Parathyroid adenoma (tissue), 2 donors: ENCODE results near the gene RDH11.

ENCODE experiments used
- H2AFZ ChIP-seq: fragments of 300-600 bp; sonication (generic); one replicate; pipeline ENCODE4 v1.7.0; 2017; ENCODE audit warnings: antibody characterized with exemption, mild to moderate bottlenecking
- H3K27ac ChIP-seq: fragments of 300-600 bp; sonication (generic); one replicate; pipeline ENCODE4 v1.7.0; 2017
- H3K27me3 ChIP-seq: fragments of 300-600 bp; sonication (generic); one replicate; pipeline ENCODE4 v1.7.0; 2017; ENCODE audit warnings: low read length; ENCODE audit not compliant: control insufficient read depth, insufficient read depth
- H3K36me3 ChIP-seq: fragments of 300-600 bp; sonication (generic); one replicate; pipeline ENCODE4 v1.7.0; 2017; ENCODE audit warnings: low read length; ENCODE audit not compliant: control insufficient read depth, insufficient read depth
- H3K4me1 ChIP-seq: fragments of 300-600 bp; sonication (generic); one replicate; pipeline ENCODE4 v1.7.0; 2017; ENCODE audit warnings: control low read depth
- H3K4me2 ChIP-seq: fragments of 300-600 bp; sonication (generic); one replicate; pipeline ENCODE4 v1.7.0; 2017; ENCODE audit warnings: low read length
- H3K4me3 ChIP-seq: fragments of 300-600 bp; sonication (generic); one replicate; pipeline ENCODE4 v1.7.0; 2017; ENCODE audit warnings: low read depth, low read length
- H3K79me2 ChIP-seq: fragments of 300-600 bp; sonication (generic); one replicate; pipeline ENCODE4 v1.7.0; 2017; ENCODE audit warnings: control low read depth
- H3K9ac ChIP-seq: fragments of 300-600 bp; sonication (generic); one replicate; pipeline ENCODE4 v1.7.0; 2017; ENCODE audit warnings: mild to moderate bottlenecking
- H3K9me3 ChIP-seq: fragments of 300-600 bp; sonication (generic); one replicate; pipeline ENCODE4 v1.7.0; 2017; ENCODE audit warnings: low read length; ENCODE audit not compliant: control insufficient read depth
- TF ChIP-seq, protein P1 (sequence below): fragments of 300-600 bp; sonication (generic); IDR thresholded peaks from one replicate; pipeline ENCODE4 v1.7.0; 2017; ENCODE audit warnings: antibody characterized with exemption, mild to moderate bottlenecking
- donor health status: primary hyperparathyroidism.

The RDH11 gene

DNA sequence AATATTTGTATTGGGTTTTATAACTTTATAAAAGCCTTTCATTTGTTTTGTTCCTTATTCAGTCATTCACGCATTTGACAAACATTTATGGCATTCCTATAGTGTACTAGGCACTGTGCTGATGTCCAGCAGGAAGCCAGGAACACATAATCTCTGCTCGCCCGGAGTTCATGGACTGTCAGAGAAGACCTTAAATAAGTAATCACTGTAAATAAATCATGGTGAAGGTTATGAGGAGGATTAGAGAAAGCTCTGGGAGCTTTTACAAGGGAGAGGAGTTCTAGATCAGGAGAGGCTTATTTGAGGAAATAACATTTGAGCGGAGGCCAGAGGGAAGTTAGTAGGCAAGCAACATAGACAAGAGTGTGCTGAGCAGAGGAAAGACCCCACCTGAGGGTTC is 1.4 kb upstream of the RDH11 start:
- Histone ChIP-seq H3K4me1 (no peaks in the 10 kb centered on the region), H2AFZ (peak overlapping the region; percentile 28), H3K9ac (no peak overlapping the region), H3K27me3 (no peaks in the 10 kb centered on the region), H3K79me2 (peaks cover 11% of the 10 kb centered on the region), H3K4me2 (no peak overlapping the region), H3K36me3 (no peaks in the 10 kb centered on the region), H3K4me3 (no peak overlapping the region), H3K9me3 (no peaks in the 10 kb centered on the region), H3K27ac (no peak overlapping the region)
- TF ChIP-seq, protein P1, sequence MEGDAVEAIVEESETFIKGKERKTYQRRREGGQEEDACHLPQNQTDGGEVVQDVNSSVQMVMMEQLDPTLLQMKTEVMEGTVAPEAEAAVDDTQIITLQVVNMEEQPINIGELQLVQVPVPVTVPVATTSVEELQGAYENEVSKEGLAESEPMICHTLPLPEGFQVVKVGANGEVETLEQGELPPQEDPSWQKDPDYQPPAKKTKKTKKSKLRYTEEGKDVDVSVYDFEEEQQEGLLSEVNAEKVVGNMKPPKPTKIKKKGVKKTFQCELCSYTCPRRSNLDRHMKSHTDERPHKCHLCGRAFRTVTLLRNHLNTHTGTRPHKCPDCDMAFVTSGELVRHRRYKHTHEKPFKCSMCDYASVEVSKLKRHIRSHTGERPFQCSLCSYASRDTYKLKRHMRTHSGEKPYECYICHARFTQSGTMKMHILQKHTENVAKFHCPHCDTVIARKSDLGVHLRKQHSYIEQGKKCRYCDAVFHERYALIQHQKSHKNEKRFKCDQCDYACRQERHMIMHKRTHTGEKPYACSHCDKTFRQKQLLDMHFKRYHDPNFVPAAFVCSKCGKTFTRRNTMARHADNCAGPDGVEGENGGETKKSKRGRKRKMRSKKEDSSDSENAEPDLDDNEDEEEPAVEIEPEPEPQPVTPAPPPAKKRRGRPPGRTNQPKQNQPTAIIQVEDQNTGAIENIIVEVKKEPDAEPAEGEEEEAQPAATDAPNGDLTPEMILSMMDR, result no peak

DNA sequence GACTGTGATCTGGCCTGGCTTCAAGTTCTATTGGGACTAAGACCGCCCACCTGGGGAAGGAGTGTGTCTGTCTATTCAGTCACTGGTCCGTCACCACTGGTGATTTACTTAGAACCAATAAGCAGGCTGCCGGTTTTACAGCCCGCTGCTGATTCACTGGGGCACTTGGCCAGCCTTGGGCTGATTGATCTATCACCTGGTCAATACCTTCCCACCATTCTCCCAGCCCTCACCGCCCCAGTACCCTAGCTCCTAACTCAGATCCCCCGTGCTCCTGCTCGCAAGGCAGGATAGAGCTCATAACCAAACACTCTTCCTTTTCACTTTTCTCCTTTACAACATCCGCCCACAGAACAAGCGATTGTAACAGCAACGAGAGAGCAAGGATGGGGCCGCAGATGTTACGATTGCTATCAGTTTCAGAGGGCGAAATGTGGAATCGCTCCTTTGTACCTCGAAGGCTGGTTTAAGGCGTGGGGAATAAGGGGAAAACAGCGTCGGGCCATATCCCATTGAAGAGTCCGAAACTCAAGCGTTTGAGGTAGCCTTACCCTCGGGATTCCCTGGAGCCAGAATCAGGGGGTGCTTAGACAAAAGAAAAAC is 672 bp downstream of the RDH11 start:
- Histone ChIP-seq H3K79me2 (peaks cover 11% of the 10 kb centered on the region), H3K4me2 (peak overlapping the region; percentile 68)
- TF ChIP-seq, protein P1, result no peak

DNA sequence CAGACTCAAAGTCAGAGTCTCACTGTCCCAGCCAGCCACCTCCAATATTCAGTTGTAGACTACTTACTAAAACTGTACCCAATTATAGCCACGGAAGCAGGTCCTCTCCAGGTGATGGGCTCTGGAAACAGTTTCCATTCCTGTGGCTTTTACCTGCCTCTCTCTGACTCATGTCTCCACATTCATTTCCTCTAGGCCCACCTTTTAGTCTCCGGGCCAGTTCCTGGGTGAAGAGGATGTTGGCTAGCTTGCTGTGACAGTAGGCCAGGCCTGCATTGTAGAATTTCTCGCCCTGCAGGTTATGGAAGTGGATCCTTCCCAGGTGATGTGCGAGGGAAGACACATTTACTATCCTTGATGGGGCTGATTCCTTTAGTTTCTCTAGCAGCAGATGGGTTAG is 5.6 kb downstream of the RDH11 start:
- Histone ChIP-seq H3K4me2 (no peak overlapping the region), H3K9me3 (no peaks in the 10 kb centered on the region), H3K9ac (no peak overlapping the region), H3K27me3 (no peaks in the 10 kb centered on the region), H3K79me2 (peaks cover 6% of the 10 kb centered on the region), H3K27ac (no peak overlapping the region), H3K4me1 (no peaks in the 10 kb centered on the region), H2AFZ (no peak overlapping the region), H3K4me3 (no peak overlapping the region), H3K36me3 (no peaks in the 10 kb centered on the region)
- TF ChIP-seq, protein P1, result no peak

More for the DNA sequence above, 672 bp downstream of the RDH11 start:
- Histone ChIP-seq H3K27ac (peak overlapping the region; percentile 69), H3K9me3 (no peaks in the 10 kb centered on the region), H3K4me1 (no peaks in the 10 kb centered on the region), H3K9ac (no peak overlapping the region), H3K36me3 (no peaks in the 10 kb centered on the region), H3K4me3 (peak overlapping the region; percentile 82), H2AFZ (peak overlapping the region; percentile 96), H3K27me3 (no peaks in the 10 kb centered on the region)

DNA sequence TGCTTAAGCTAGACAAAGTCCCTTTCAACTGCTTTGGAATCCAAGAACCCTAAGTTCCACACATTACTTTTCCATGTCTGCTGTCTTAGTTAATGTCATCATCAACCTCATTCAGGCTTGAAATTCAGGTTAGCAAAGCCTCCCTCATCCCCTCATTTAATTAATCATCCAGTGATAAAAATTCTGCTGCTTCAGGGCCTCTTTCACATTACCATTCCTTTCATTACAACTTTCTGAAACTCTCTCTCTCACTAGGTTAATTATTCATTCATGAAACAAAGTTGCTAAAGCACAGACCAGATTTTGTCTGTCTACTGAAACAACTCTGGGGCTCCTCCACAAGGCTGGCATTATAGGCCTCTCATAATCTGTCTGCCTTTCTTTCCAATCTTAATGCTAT is 11.7 kb downstream of the RDH11 start:
- TF ChIP-seq, protein P1, result no peak
- Histone ChIP-seq H3K27me3 (no peaks in the 10 kb centered on the region), H3K9me3 (no peaks in the 10 kb centered on the region), H3K4me3 (no peak overlapping the region), H3K9ac (no peak overlapping the region), H3K36me3 (no peaks in the 10 kb centered on the region), H3K4me2 (no peak overlapping the region), H3K79me2 (no peaks in the 10 kb centered on the region), H2AFZ (no peak overlapping the region), H3K4me1 (no peaks in the 10 kb centered on the region), H3K27ac (no peak overlapping the region)

DNA sequence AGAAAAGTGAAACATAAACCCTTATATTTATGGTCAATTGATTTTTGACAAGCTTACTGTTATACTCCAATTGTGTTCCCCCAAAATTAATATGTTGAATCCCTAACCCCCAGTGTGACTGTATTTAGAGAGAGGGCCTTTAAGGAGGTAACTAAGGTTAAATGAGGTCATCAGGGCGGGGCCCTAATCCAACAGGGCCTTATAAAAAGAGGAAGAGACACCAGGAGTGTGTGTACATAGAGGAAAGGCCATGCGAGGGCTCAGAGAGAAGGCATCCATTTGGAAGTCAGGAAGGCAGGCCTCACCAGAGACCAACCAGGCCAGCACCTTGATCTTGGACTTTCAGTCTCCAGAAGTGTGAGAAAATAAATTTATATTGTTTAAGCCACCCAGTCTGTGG is 14.6 kb downstream of the RDH11 start:
- TF ChIP-seq, protein P1, result no peak
- Histone ChIP-seq H3K36me3 (no peaks in the 10 kb centered on the region), H3K4me1 (no peaks in the 10 kb centered on the region)

More for the DNA sequence above, 14.6 kb downstream of the RDH11 start:
- no peak overlapping the region for H3K27ac ChIP-seq
- H3K9ac ChIP-seq, result no peak overlapping the region
- no peak overlapping the region for H3K4me2 ChIP-seq
- no peaks in the 10 kb centered on the region for H3K79me2 ChIP-seq
- no peak overlapping the region for H2AFZ ChIP-seq
- H3K4me3 ChIP-seq, result no peak overlapping the region
- H3K27me3 ChIP-seq, result no peaks in the 10 kb centered on the region
- no peaks in the 10 kb centered on the region for H3K9me3 ChIP-seq
